Left renal pelvis (tissue), 4 donors: ENCODE data around the gene THBS2. TPM values are rescaled to one million over a fixed set of nuclear protein-coding genes. Genes with fewer than 3 reads are reported as not detected.

Experiments used
- DNase-seq, 4 donors: peaks; one replicate each; pipeline ENCODE4 v3.0.0-alpha.2; 2013; ENCODE audit warnings: low read depth in 4 of 4, low spot score in 3 of 4
- polyA plus RNA-seq, 4 donors: library from polyadenylated mRNA; unstranded; fragments of 120-200 nt; gene quantifications; one replicate each; pipeline ENCODE4 v1.2.1, GENCODE V29; 2013; ENCODE audit not compliant: insufficient read length in 4 of 4

The THBS2 gene
- polyA plus RNA-seq, 4 donors = 8.0 to 56.8 (median 23.2) TPM

GRCh38 chr6:169251822-169252504 lies 1.7 kb downstream of the THBS2 start:
- no peak for DNase-seq

GRCh38 chr6:169251371-169251802 lies 2.3 kb downstream of the THBS2 start:
- no peak for DNase-seq

DNA sequence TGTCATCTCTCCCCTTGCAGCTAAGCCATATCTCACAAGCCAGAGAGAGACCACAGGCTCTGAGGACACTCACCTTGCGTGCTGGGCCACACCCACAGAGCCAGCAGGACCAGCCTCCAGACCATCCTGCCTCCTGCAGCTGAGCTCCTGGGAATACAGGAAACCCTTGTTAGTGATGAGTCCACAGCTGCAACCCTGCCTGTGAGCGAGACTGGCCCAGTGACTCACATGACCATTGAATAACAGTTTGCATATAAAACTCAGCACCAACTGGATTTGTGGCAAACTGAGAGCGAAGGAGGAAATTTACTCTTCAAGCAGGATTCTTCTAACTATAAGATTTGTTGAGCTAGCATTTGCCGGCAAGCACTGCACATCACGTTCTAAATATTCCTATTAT lies 3.0 kb downstream of the THBS2 start:
- no peak for DNase-seq

DNA sequence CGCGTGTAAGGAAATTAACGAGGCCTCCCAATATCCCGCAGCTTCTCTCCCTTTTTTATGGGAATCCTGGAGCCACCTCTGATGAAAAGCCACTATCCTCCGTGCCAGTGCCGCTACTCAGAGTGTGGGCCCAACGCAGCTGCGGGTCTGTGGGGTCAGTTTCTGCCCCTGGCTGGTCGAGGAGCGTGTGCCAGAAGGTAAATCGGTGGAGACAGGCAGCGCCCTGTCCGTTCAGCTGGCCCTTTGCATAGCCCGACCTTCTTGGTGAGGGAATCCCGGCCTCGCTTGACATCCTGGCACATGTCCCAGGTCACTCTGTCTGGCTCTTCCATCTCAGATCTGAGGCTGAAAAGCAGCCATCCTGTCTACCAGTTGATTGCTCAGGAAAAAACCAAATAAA lies 4.6 kb downstream of the THBS2 start:
- DNase-seq = no peak

DNA sequence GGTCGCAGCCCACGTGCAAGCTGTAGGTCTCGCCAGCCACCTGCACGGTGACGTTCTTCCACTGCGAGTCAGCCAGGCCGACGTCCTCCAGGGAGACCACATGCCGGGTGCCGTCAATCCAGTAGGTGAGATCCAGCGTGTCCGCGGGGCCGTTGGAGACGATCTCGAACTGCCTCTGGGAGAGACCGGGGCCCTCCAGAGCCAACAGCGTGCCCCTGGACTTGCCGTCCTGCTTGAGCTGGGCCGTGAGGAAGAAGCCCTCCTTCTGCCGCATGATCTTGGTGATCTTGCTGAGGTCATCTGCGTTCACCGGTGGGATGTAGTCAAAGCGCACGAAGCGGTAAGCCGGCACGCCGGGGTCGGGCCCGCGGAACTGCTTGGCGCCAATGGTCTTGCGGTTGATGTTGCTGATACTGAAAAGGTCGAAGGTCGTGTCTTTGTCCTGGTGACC lies 5.1 kb downstream of the THBS2 start:
- DNase-seq = no peak

DNA sequence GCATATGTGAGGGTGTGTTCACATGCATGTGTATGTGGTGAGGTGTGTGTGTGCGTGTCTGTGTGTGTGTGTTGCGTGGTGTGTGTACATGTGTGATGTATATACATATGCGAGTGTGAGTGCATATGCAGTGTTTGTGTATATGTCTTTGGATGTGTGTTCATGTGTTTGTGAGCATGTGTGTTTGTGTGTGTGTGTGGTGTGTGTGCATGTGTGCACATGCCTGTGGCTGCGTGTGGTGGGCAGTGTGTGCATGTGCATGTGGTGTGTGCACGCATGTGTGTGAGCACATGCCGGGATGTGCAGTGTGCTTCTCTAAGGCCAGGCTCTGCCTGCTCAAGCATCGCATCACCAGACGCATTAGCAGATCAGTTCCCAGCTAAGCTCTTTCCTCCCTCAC lies 5.7 kb downstream of the THBS2 start:
- no peak for DNase-seq

- no peak for DNase-seq
These were observed 6.2 kb downstream of the THBS2 start for GRCh38 chr6:169247419-169247818.

- no peak for DNase-seq
These were observed 7.2 kb downstream of the THBS2 start for GRCh38 chr6:169246445-169246844.

- DNase-seq = no peak
These were observed 8.8 kb downstream of the THBS2 start for GRCh38 chr6:169244684-169245383.

DNA sequence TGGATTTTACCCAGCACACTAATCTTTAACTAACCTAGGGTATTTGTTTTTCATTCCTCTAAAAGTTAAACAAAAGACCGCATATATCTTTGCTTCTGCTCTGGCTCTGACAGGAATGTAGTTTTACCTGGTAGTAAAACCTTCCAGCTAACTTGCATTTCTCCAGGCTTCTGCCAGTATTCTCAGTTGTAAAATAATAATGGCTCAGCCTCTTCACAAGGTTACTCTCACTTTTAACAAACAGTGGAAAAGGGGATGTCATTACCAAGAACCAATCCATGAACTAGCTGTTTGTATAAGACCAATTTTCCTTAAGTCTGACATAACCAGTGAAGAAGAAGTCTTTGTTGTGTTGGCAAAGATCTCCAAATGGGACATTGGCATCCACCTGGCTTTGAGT lies 10.0 kb downstream of the THBS2 start:
- DNase-seq = no peak

GRCh38 chr6:169243186-169243585 lies 10.5 kb downstream of the THBS2 start:
- no peak for DNase-seq

DNA sequence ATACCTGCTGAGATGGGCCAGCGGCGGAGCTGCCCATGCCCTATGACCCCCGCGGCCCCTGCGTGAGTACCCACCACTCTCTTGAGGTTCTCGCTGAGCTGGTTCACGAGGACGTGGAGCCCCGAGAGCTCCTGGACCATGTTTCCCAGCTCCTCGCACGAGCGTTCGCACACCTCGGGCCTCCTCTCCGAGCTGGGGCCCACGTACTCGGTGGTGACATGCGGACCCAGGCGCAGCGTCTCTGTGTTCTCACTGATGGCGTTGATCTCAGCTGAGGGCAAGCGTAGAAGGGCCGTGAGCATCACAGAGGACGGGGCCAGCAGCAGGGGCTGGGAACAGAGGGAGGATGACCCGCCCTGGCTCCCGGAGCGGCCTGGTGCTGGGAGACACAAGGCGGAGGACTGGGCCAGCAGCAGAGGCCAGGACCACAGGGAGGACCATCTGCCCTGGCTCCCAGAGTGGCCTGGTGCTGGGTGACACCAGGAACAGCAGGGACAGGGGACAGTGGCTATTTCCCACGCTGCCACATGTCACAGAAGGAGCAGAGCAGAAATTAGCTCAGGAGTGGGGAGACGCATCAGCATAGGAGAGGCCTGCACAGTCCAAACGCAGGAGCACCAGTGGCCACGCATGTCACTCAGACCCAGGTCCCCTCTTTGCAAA lies 11.8 kb downstream of the THBS2 start:
- no peak for DNase-seq

- no peak for DNase-seq
These were observed 12.9 kb downstream of the THBS2 start for GRCh38 chr6:169240591-169241390.

- DNase-seq = no peak
These were observed 13.5 kb downstream of the THBS2 start for GRCh38 chr6:169240125-169240524.

DNA sequence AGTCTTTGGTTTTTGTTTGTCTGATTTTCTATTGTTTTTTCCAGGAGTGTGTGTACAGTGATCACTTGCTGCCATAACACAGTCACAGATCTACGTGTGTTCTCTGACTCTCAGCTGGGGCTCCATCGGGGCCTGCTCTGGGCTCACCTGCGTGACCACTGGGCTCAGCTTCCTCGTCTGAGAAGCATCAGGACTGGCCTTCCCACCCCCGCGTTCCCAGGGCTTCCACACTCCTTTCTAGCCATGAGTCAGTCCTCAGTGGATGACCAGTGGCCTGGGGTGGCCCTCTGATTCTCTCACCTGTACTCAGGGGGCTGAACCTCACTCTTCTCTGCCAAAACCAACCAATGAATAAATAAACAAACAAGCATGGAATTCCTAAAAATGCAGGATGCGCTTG lies 14.5 kb downstream of the THBS2 start:
- DNase-seq = no peak

DNA sequence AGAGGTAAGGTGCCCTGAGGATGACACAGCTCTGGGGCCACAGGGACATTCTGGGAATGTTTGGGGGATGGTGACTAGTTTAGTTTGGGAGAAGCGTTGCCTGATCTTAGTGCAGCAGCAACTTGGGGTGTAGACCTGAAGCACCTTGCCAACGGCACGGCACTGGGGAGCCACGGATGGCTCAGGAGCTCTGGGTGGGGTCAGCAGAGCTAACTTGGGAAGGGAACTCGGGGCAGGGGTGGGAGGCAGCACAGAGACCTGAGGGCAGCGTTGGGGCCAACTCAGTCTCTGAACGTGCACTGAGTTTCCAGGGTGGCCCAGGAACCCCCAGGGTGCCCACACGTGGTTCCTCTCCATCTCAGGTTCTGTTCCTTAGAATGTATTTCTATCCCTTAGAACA lies 14.9 kb downstream of the THBS2 start:
- no peak for DNase-seq

DNA sequence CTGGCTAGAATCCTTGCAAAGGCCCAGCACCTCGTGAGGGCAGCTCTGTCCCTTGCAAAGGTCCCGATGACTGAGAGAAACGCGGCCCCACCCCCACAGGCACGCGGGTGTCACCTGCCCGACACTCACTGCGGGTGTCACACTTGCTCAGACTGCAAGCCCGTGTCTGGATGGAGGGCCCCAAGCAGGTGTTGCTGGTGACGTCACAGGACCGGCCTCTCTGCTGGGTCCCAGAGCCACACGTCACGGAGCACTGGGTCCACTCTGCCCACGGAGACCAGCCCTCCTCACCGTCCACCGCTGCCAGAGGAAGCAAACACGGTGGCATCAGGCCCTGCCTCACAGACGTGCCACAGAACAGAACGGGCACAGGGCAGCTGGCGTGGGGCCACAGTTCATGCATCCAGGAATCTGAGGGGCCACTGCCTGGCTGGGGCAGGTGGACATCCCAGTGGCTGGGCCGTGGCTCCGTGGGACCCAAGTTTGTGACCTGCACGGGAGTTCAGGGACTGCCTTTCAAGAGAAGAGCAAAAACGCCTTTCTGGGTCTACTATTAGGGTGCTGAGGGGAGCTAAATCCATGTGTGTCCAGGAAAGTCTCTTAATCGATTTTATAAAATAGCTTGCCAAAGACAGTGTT lies 16.0 kb downstream of the THBS2 start:
- DNase-seq = no peak

DNA sequence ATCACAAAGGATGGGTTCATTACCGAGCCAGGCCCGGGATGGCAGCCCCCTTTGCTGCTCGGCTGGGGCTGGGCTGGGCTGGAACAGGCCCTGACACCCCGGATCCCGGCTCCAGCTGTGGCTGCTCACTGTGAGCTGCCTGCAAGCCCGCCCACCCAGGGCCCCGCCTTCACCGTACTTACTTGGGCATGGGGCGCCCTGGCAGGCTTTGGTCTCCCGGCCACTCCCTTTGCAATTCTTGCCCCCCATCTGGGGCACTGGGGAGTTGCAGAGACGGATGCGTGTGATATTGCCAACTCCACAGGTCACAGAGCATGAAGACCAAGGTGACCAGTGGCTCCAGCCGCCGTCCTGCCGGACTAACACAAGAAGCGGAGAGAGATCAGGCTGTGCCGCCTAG lies 16.7 kb downstream of the THBS2 start:
- DNase-seq = no peak

DNA sequence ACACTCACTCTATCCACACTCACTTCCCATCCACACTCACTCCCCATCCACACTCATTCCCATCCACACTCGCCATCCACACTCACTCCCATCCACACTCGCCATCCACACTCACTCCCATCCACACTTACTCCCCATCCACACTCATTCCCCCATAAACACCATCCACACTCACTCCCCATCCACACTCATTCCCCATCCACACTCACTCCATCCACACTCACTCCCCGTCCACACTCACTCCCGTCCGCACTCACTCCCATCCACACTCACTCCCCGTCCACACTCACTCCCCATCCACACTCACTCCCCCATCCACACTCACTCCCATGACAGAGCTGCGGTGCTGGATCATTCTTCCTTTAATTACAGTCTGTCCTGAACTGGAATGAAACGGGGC lies 17.1 kb downstream of the THBS2 start:
- no peak for DNase-seq

DNA sequence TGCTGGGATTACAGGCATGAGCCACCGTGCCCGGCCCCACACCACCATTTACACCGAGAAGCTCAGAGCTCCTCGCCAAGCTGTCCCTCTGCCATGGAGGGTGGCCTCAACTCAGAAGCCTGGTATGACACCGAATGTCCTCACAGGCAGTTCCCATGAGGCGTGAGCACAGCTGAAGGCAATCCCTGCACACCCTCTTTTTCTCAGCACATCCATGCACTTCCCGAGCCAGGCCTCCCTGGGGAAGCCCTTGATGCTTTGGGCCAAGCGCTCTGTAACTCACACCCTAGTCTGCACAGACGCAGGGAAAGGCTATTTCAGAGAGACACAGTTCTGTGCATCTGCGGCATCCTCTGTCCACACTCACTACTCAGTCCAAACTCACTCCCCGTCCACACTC lies 18.4 kb downstream of the THBS2 start:
- no peak for DNase-seq

GRCh38 chr6:169234634-169235033 lies 19.0 kb downstream of the THBS2 start:
- DNase-seq = no peak
